Mesendoderm (in vitro differentiated cells): Measurements from ENCODE around the gene UBE2D3.

Source experiments
- DNase-seq: peaks from one replicate; pipeline ENCODE4 v3.0.0; 2013
- H2AK5ac ChIP-seq: 2 replicates; pipeline ENCODE4 v1.6.1; 2013; ENCODE audit warnings: low read length, inconsistent platforms
- H2BK120ac ChIP-seq: 2 replicates; pipeline ENCODE4 v1.6.1; 2013; ENCODE audit warnings: low read depth, mild to moderate bottlenecking, low read length, moderate library complexity, mixed read lengths
- H2BK15ac ChIP-seq: replicated peaks from 2 replicates; pipeline ENCODE4 v1.6.1; 2013; ENCODE audit warnings: low read depth, mild to moderate bottlenecking, moderate library complexity
- H2BK5ac ChIP-seq: 2 replicates; pipeline ENCODE4 v1.6.1; 2013; ENCODE audit warnings: low read length, inconsistent platforms
- H3K18ac ChIP-seq: 2 replicates; pipeline ENCODE4 v1.6.1; 2013; ENCODE audit warnings: mild to moderate bottlenecking, low read length, mixed read lengths
- H3K23ac ChIP-seq: one replicate; pipeline ENCODE4 v1.6.1; 2013; ENCODE audit warnings: low read length
- H3K27ac ChIP-seq: 2 replicates; pipeline ENCODE4 v1.5.1; 2013; ENCODE audit warnings: low read depth, mild to moderate bottlenecking, inconsistent platforms, low read length, moderate library complexity
- H3K27me3 ChIP-seq: 2 replicates; pipeline ENCODE4 v1.6.1; 2013; ENCODE audit warnings: low read length, control low read depth, mild to moderate bottlenecking, inconsistent platforms; ENCODE audit not compliant: insufficient read depth, poor library complexity
- H3K36me3 ChIP-seq: 2 replicates; pipeline ENCODE4 v1.6.1; 2013; ENCODE audit warnings: low read length, inconsistent platforms; ENCODE audit not compliant: control insufficient read depth, insufficient read depth
- H3K4ac ChIP-seq: one replicate; pipeline ENCODE4 v1.6.1; 2013; ENCODE audit warnings: low read depth, mild to moderate bottlenecking, low read length, moderate library complexity
- H3K4me1 ChIP-seq: 2 replicates; pipeline ENCODE4 v1.6.1; 2013; ENCODE audit warnings: low read depth, low read length, inconsistent platforms; ENCODE audit not compliant: control insufficient read depth
- H3K4me2 ChIP-seq: 2 replicates; pipeline ENCODE4 v1.6.1; 2013; ENCODE audit warnings: low read length
- H3K4me3 ChIP-seq: 2 replicates; pipeline ENCODE4 v1.5.1; 2013; ENCODE audit warnings: mild to moderate bottlenecking, low read length
- H3K56ac ChIP-seq: one replicate; pipeline ENCODE4 v1.6.1; 2013; ENCODE audit warnings: low read length
- H3K79me1 ChIP-seq: 2 replicates; pipeline ENCODE4 v1.6.1; 2013; ENCODE audit warnings: low read length, inconsistent platforms
- H3K79me2 ChIP-seq: 2 replicates; pipeline ENCODE4 v1.6.1; 2013; ENCODE audit warnings: mild to moderate bottlenecking, low read length; ENCODE audit not compliant: control insufficient read depth, insufficient read depth
- H3K9ac ChIP-seq: 2 replicates; pipeline ENCODE4 v1.6.1; 2013; ENCODE audit warnings: low read length, inconsistent platforms
- H4K5ac ChIP-seq: one replicate; pipeline ENCODE4 v1.6.1; 2013; ENCODE audit warnings: low read length
- H4K8ac ChIP-seq: one replicate; pipeline ENCODE4 v1.6.1; 2013; ENCODE audit warnings: low read depth, mild to moderate bottlenecking, control low read depth, low read length, moderate library complexity
- WGBS: extraction: QIAGEN DNeasy Blood & Tissue Kit; methylation state at CpG from one replicate; pipeline ENCODE4 v1.1.7; 2013; ENCODE audit warnings: low lambda C conversion rate, missing lambda C conversion rate; ENCODE audit not compliant: insufficient coverage; ENCODE audit errors: extremely low coverage; 5-methylcytosine and 5-hydroxymethylcytosine counted together

The UBE2D3 gene

DNA sequence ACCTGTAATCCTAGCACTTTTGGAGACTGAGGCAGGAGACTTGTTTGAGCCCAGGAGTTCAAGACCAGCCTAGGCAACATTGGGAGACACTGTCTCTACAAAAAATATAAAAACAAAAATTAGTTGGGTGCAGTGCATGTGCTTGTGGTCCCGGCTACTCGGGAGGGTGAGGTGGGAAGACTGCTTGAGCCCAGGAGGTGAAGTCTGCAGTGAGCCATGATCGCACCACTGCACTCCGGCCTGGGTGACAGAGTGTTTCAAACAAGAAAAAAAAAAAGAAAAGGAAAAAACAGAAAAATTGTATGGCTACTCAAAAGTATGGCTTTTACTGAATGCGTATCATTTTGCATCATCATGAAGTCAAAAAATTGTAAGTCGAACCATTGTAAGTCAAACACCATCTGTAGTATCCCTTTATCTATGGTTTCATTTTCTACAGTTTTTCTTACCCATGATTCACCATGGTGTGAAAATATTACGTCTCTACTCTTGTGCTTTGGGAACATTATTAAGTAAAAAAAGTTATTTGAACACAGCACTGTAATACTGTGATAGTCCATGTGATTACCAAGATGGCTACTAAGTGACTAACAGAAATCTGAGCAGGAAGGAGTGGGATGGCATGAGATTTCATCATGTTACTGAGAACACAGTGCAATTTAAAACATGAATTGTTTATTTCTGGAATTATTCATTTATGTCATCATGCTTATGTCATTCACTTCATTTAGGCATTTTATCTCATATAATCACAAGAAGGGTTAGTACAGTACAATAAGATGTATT, 40.1 kb downstream of the UBE2D3 start:
- no peak overlapping the region for H3K27ac ChIP-seq

DNA sequence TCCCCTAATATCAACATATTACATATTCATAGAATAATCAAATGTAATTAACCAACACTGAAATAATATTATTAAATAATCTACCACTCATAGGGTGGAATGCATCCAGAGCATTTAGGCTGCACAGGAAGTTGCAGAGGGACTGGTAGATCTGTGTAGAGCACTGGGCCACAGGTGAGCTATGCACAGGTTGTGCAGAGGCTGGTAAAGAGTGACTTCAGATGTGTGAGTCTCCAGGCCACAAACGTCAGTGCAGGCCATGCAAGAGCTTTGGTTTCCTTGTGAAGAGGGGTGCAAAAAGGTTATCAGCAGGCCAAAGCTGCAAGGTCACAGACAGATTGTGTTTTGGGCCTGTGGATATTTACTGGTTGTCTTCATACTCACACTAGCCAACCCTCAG, 41.1 kb downstream of the UBE2D3 start:
- Histone ChIP-seq H2BK120ac (no peak overlapping the region), H3K9ac (no peak overlapping the region), H2AK5ac (no peak overlapping the region), H3K4ac (no peak overlapping the region), H3K27me3 (no peaks in the 10 kb centered on the region), H4K8ac (no peak overlapping the region), H3K23ac (no peak overlapping the region), H2BK5ac (no peak overlapping the region), H3K4me1 (no peaks in the 10 kb centered on the region), H3K4me2 (no peak overlapping the region), H3K79me1 (no peaks in the 10 kb centered on the region), H2BK15ac (no peak overlapping the region), H4K5ac (no peak overlapping the region), H3K56ac (no peak overlapping the region), H3K79me2 (no peaks in the 10 kb centered on the region), H3K18ac (no peak overlapping the region), H3K36me3 (no peaks in the 10 kb centered on the region), H3K27ac (no peak overlapping the region), H3K4me3 (no peak overlapping the region)
- no peak for DNase-seq
- no CpG with 5 or more reads among the region's 1 CpG for WGBS

More for the DNA sequence above, 40.1 kb downstream of the UBE2D3 start:
- Histone ChIP-seq H3K27me3 (no peaks in the 10 kb centered on the region), H3K4me1 (no peaks in the 10 kb centered on the region), H3K9ac (no peak overlapping the region), H3K79me2 (no peaks in the 10 kb centered on the region), H3K56ac (no peak overlapping the region), H3K23ac (no peak overlapping the region), H3K4me2 (no peak overlapping the region), H2BK5ac (no peak overlapping the region), H4K8ac (no peak overlapping the region), H2AK5ac (no peak overlapping the region), H3K18ac (no peak overlapping the region), H3K36me3 (no peaks in the 10 kb centered on the region), H4K5ac (no peak overlapping the region), H2BK15ac (no peak overlapping the region), H2BK120ac (no peak overlapping the region), H3K4ac (no peak overlapping the region), H3K4me3 (no peak overlapping the region), H3K79me1 (no peaks in the 10 kb centered on the region)
- WGBS, result no CpG with 5 or more reads among the region's 7 CpGs
- DNase-seq, result no peak

GRCh38 chr4:102783006-102783405, 44.3 kb downstream of the UBE2D3 start:
- Histone ChIP-seq H3K79me1 (no peaks in the 10 kb centered on the region), H3K18ac (no peak overlapping the region), H3K4ac (no peak overlapping the region), H2BK15ac (no peak overlapping the region), H3K4me2 (no peak overlapping the region), H2BK120ac (no peak overlapping the region), H3K79me2 (no peaks in the 10 kb centered on the region), H3K4me1 (no peaks in the 10 kb centered on the region), H2BK5ac (no peak overlapping the region), H3K27ac (no peak overlapping the region), H4K5ac (no peak overlapping the region), H2AK5ac (no peak overlapping the region), H3K27me3 (no peaks in the 10 kb centered on the region), H3K23ac (no peak overlapping the region), H4K8ac (no peak overlapping the region), H3K4me3 (no peak overlapping the region), H3K9ac (no peak overlapping the region), H3K56ac (no peak overlapping the region), H3K36me3 (no peaks in the 10 kb centered on the region)
- WGBS, result no CpG with 5 or more reads among the region's 2 CpGs
- DNase-seq, result no peak

GRCh38 chr4:102781570-102781969, 45.8 kb downstream of the UBE2D3 start:
- H3K18ac ChIP-seq, result no peak overlapping the region
- H2BK120ac ChIP-seq, result no peak overlapping the region
- H3K79me1 ChIP-seq, result no peaks in the 10 kb centered on the region
- no CpG with 5 or more reads among the region's 1 CpG for WGBS
- H4K8ac ChIP-seq, result no peak overlapping the region
- H3K27me3 ChIP-seq, result no peaks in the 10 kb centered on the region
- no peak overlapping the region for H2BK15ac ChIP-seq
- no peak overlapping the region for H3K4ac ChIP-seq
- no peaks in the 10 kb centered on the region for H3K36me3 ChIP-seq
- H3K4me2 ChIP-seq, result no peak overlapping the region
- no peaks in the 10 kb centered on the region for H3K4me1 ChIP-seq
- H3K27ac ChIP-seq, result no peak overlapping the region
- H3K4me3 ChIP-seq, result no peak overlapping the region
- no peak for DNase-seq
- no peak overlapping the region for H2AK5ac ChIP-seq
- H2BK5ac ChIP-seq, result no peak overlapping the region
- no peak overlapping the region for H4K5ac ChIP-seq
- no peaks in the 10 kb centered on the region for H3K79me2 ChIP-seq
- no peak overlapping the region for H3K56ac ChIP-seq
- no peak overlapping the region for H3K9ac ChIP-seq
- no peak overlapping the region for H3K23ac ChIP-seq

DNA sequence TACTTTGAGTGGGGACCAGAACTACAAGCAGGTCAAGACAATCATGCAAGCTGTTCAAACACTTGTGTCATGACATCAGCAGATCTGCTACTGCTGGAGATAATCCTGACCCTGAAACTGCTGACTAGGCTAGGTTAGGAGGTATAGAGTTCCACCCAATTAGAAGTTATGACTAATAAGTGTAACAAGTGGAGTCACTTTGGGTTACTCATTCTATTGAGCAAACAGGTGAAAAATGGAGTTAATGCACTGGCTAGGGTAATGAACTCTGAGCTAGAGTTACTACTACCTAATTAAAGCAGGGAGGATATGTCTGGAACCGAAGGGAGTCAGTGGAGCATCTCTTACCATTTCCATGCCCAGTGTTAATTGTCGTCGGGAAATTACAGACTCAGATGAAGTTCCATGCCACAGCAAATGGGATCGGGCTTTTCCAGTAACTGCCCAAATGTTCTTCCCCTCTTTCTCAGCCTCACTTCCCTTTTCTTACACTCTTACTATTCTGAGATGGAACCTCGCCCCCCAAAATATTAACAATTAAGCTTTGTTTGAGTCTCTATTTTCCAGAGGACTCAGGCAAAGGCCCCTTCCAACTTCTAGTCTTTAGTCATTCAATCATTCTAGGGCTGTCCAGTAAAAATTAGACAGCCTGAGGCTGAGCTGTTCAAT, 46.7 kb downstream of the UBE2D3 start:
- no peak overlapping the region for H3K4me3 ChIP-seq
- no peaks in the 10 kb centered on the region for H3K4me1 ChIP-seq
- H2BK120ac ChIP-seq, result no peak overlapping the region
- H3K9ac ChIP-seq, result no peak overlapping the region
- no peaks in the 10 kb centered on the region for H3K36me3 ChIP-seq
- no peak overlapping the region for H2BK5ac ChIP-seq
- no peak overlapping the region for H3K4me2 ChIP-seq
- H2BK15ac ChIP-seq, result no peak overlapping the region
- no peak overlapping the region for H3K4ac ChIP-seq
- H4K8ac ChIP-seq, result no peak overlapping the region
- no peak overlapping the region for H4K5ac ChIP-seq
- H3K23ac ChIP-seq, result no peak overlapping the region
- H3K79me2 ChIP-seq, result no peaks in the 10 kb centered on the region
- whole genome bisulfite sequencing, result no CpG with 5 or more reads among the region's 5 CpGs
- no peak overlapping the region for H3K56ac ChIP-seq
- H3K27me3 ChIP-seq, result no peaks in the 10 kb centered on the region
- no peaks in the 10 kb centered on the region for H3K79me1 ChIP-seq
- DNase-seq, result no peak
- H3K27ac ChIP-seq, result no peak overlapping the region
- no peak overlapping the region for H3K18ac ChIP-seq
- H2AK5ac ChIP-seq, result no peak overlapping the region
